WTC11 (cell line): Measurements from ENCODE around the gene CCDC178. TPM values are rescaled to one million over a fixed set of nuclear protein-coding genes. Genes with fewer than 3 reads are reported as not detected.

Experiments used
- ATAC-seq: fragments of 200-7000 bp; cut with Tn5 transposase; 2 replicates; pipeline ENCODE4 v1.10.0; 2021; ENCODE audit warnings: mild to moderate bottlenecking, moderate library complexity
- CTCF ChIA-PET: fragments of 300-600 bp; sonication (Branson Sonifier 250); formaldehyde crosslinking; loops from one replicate; lab custom pipeline; 2021; ENCODE audit warnings: antibody characterized with exemption; lab: Charles Lee
- POLR2A ChIA-PET: fragments of 350-600 bp; sonication (Branson Sonifier 250); formaldehyde crosslinking; loops from one replicate; lab custom pipeline; 2021; ENCODE audit warnings: antibody characterized with exemption; lab: Charles Lee
- DNase-seq: peaks from one replicate; pipeline ENCODE4 v3.0.0; 2021; ENCODE audit warnings: low spot score
- H3K27ac Mint-ChIP-seq: 2 replicates; pipeline ENCODE4 v1.8.0; 2021; ENCODE audit warnings: mixed read lengths
- H3K27me3 Mint-ChIP-seq: 2 replicates; pipeline ENCODE4 v1.8.0; 2021; ENCODE audit warnings: low read depth, mild to moderate bottlenecking, moderate library complexity, mixed read lengths
- H3K36me3 Mint-ChIP-seq: 2 replicates; pipeline ENCODE4 v1.8.0; 2021; ENCODE audit warnings: mixed read lengths
- H3K4me1 Mint-ChIP-seq: 2 replicates; pipeline ENCODE4 v1.8.0; 2022; ENCODE audit warnings: mixed read lengths
- H3K4me3 Mint-ChIP-seq: 2 replicates; pipeline ENCODE4 v1.8.0; 2021; ENCODE audit warnings: mild to moderate bottlenecking, moderate library complexity, mixed read lengths
- H3K9me3 Mint-ChIP-seq: 2 replicates; pipeline ENCODE4 v1.8.0; 2021; ENCODE audit warnings: mixed read lengths
- AFF4 ChIP-seq: sonication (generic); formaldehyde crosslinking; IDR thresholded peaks from 2 replicates; pipeline ENCODE4 v1.8.1; 2023; ENCODE audit warnings: mild to moderate bottlenecking, missing genetic modification reagents, borderline replicate concordance
- CDX4 ChIP-seq: fragments of 250-450 bp; sonication (Bioruptor Pico); IDR thresholded peaks from 2 replicates; pipeline ENCODE4 v1.9.0; 2021; ENCODE audit warnings: moderate library complexity, mild to moderate bottlenecking, inconsistent platforms, borderline replicate concordance
- CREB1 ChIP-seq: sonication (generic); formaldehyde crosslinking; IDR thresholded peaks from 2 replicates; pipeline ENCODE4 v1.8.0; 2023; ENCODE audit warnings: mild to moderate bottlenecking, missing genetic modification reagents
- CTCF ChIP-seq: fragments of 200-600 bp; IDR thresholded peaks from 2 replicates; pipeline ENCODE4 v1.8.0; 2022; ENCODE audit warnings: antibody characterized with exemption
- E2F1 ChIP-seq: sonication (generic); formaldehyde crosslinking; IDR thresholded peaks from 2 replicates; pipeline ENCODE4 v1.8.0; 2022; ENCODE audit warnings: mild to moderate bottlenecking, missing genetic modification reagents
- FOXJ3 ChIP-seq: sonication (generic); formaldehyde crosslinking; IDR thresholded peaks from 2 replicates; pipeline ENCODE4 v1.9.0; 2021; ENCODE audit warnings: missing genetic modification reagents, mild to moderate bottlenecking, borderline replicate concordance
- MLX ChIP-seq: sonication (generic); formaldehyde crosslinking; IDR thresholded peaks from 2 replicates; pipeline ENCODE4 v1.8.1; 2023; ENCODE audit warnings: mild to moderate bottlenecking, missing genetic modification reagents, moderate library complexity
- USF1 ChIP-seq: sonication (generic); formaldehyde crosslinking; IDR thresholded peaks from 2 replicates; pipeline ENCODE4 v1.8.0; 2022; ENCODE audit warnings: mild to moderate bottlenecking, missing genetic modification reagents
- ZNF219 ChIP-seq: sonication (generic); formaldehyde crosslinking; IDR thresholded peaks from 2 replicates; pipeline ENCODE4 v1.8.0; 2023; ENCODE audit warnings: missing genetic modification reagents, mild to moderate bottlenecking, borderline replicate concordance
- ZNF416 ChIP-seq: fragments of 250-450 bp; sonication (Bioruptor Pico); IDR thresholded peaks from 2 replicates; pipeline ENCODE4 v1.9.0; 2021; ENCODE audit warnings: mild to moderate bottlenecking, inconsistent platforms
- ZNF425 ChIP-seq: fragments of 250-450 bp; sonication (Bioruptor Pico); conservative IDR thresholded peaks from 2 replicates; pipeline ENCODE4 v1.9.0; 2021; ENCODE audit warnings: mild to moderate bottlenecking
- ZNF512 ChIP-seq: sonication (generic); formaldehyde crosslinking; IDR thresholded peaks from 2 replicates; pipeline ENCODE4 v1.8.1; 2022; ENCODE audit warnings: missing genetic modification reagents, borderline replicate concordance
- ZNF532 ChIP-seq: fragments of 250-450 bp; sonication (Bioruptor Pico); IDR thresholded peaks from 2 replicates; pipeline ENCODE4 v1.9.0; 2021; ENCODE audit warnings: mild to moderate bottlenecking, borderline replicate concordance
- ZNF671 ChIP-seq: fragments of 250-450 bp; sonication (Bioruptor Pico); IDR thresholded peaks from 2 replicates; pipeline ENCODE4 v1.8.0; 2021; ENCODE audit warnings: mild to moderate bottlenecking
- total RNA-seq: library from RNA; stranded (reverse); gene quantifications from 3 replicates; pipeline ENCODE4 v1.2.3, GENCODE V29; 2021

The CCDC178 gene
- total RNA-seq, 1 experiment from 2014 or later: 0.20 TPM

- TF ChIP-seq ZNF512 (CRISPR knock-in tag): no peak
- no peak for TF ChIP-seq AFF4
- TF ChIP-seq ZNF532 (CRISPR knock-in tag): no peak
- no peak for TF ChIP-seq ZNF425 (CRISPR knock-in tag)
- TF ChIP-seq FOXJ3 (CRISPR knock-in tag): no peak
- TF ChIP-seq ZNF671 (CRISPR knock-in tag): no peak
- no peak for TF ChIP-seq USF1 (CRISPR knock-in tag)
These were observed 124.4 kb downstream of the CCDC178 start (continued) for GRCh38 chr18:33316146-33316587.

GRCh38 chr18:33307520-33307919 lies 133.0 kb downstream of the CCDC178 start:
- Mint-ChIP-seq H3K4me1 (no peaks in the 10 kb centered on the region), H3K36me3 (peaks cover 16% of the 10 kb centered on the region), H3K27ac (no peak overlapping the region), H3K9me3 (peaks cover 21% of the 10 kb centered on the region)
- no peak for ATAC-seq
- ChIA-PET CTCF (no interaction called here), POLR2A (no interaction called here)
- no peak for TF ChIP-seq ZNF219
- TF ChIP-seq, all 79 proteins: peak for 0
- DNase-seq: no peak
- no peak overlapping the region for H3K4me3 Mint-ChIP-seq
- H3K27me3 Mint-ChIP-seq: no peaks in the 10 kb centered on the region; the same call in none of the 2 replicates

- Mint-ChIP-seq H3K9me3 (peaks cover 24% of the 10 kb centered on the region), H3K4me3 (no peak overlapping the region), H3K27me3 (no peaks in the 10 kb centered on the region; the same call in none of the 2 replicates), H3K4me1 (peaks cover 12% of the 10 kb centered on the region), H3K27ac (no peak overlapping the region), H3K36me3 (peaks cover 16% of the 10 kb centered on the region)
- ChIA-PET POLR2A (no interaction called here), CTCF (interaction anchor here (0.7 to 2.3 kb wide), 3 partner anchors 12 to 72 kb away, joined by 3 to 8 read pairs (median 6); no protein-coding TSS in a partner anchor)
- no peak for ATAC-seq
- no peak for DNase-seq
- no peak for TF ChIP-seq CDX4 (CRISPR knock-in tag)
- TF ChIP-seq ZNF416 (CRISPR knock-in tag): no peak
- no peak for TF ChIP-seq MLX (CRISPR knock-in tag)
- TF ChIP-seq E2F1 (CRISPR knock-in tag): no peak
- TF ChIP-seq CREB1 (CRISPR knock-in tag): no peak
- no peak for TF ChIP-seq CTCF
These were observed 136.2 kb downstream of the CCDC178 start for GRCh38 chr18:33304277-33304676.
